Astrocyte (in vitro differentiated cells and primary cell): ENCODE measurements around the gene MFNG.

Experiments used
- EZH2 ChIP-seq: IDR thresholded peaks from 2 replicates; pipeline ENCODE4 v1.6.1; 2012; ENCODE audit warnings: mild to moderate bottlenecking, low read length, inconsistent platforms; ENCODE audit not compliant: insufficient read depth
- TF ChIP-seq, protein P1 (sequence below): IDR thresholded peaks from 2 replicates; pipeline ENCODE4 v1.5.1; 2011; ENCODE audit warnings: low read depth, mild to moderate bottlenecking, inconsistent platforms, low read length, moderate library complexity; ENCODE audit not compliant: insufficient read depth

DNA sequence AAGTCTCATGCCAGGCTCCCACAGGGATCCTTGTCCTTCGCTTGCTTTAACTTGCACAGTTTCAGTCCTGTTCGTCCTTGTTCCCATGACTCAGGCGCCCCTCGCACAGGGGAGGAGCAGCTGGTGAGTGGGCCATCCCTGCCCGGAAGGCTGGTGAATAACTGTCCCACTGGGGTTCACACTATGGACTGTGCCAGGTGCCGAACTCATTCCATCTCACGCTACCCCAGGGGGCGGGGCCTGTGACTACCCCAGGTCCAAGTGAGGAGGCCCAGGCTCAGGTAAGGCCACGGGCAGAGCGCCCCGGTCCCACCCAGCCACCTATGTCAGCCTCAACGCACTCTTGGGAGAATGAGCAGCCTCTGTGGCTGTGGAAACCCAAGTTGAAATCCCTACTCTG, 40.2 kb upstream of the MFNG start:
- no peak for TF ChIP-seq EZH2
- TF ChIP-seq, protein P1, sequence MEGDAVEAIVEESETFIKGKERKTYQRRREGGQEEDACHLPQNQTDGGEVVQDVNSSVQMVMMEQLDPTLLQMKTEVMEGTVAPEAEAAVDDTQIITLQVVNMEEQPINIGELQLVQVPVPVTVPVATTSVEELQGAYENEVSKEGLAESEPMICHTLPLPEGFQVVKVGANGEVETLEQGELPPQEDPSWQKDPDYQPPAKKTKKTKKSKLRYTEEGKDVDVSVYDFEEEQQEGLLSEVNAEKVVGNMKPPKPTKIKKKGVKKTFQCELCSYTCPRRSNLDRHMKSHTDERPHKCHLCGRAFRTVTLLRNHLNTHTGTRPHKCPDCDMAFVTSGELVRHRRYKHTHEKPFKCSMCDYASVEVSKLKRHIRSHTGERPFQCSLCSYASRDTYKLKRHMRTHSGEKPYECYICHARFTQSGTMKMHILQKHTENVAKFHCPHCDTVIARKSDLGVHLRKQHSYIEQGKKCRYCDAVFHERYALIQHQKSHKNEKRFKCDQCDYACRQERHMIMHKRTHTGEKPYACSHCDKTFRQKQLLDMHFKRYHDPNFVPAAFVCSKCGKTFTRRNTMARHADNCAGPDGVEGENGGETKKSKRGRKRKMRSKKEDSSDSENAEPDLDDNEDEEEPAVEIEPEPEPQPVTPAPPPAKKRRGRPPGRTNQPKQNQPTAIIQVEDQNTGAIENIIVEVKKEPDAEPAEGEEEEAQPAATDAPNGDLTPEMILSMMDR: no peak
